GM18505 (cell line): ENCODE results near the gene OR2V2.

Experiments used
- ATAC-seq: cut with Tn5 transposase; IDR thresholded peaks from one replicate; pipeline ENCODE4 v1.9.1; 2021; ENCODE audit not compliant: unreplicated experiment
- POLR2A ChIP-seq: IDR thresholded peaks from 4 replicates; pipeline ENCODE4 v1.6.1; 2011; ENCODE audit warnings: borderline replicate concordance; ENCODE audit not compliant: insufficient read depth, insufficient read length; ENCODE audit errors: extremely low read depth

OR2V2 gene

GRCh38 chr5:181189962-181190710 is 42.8 kb downstream of the OR2V2 start:
- no peak for TF ChIP-seq POLR2A
- no peak for ATAC-seq

DNA sequence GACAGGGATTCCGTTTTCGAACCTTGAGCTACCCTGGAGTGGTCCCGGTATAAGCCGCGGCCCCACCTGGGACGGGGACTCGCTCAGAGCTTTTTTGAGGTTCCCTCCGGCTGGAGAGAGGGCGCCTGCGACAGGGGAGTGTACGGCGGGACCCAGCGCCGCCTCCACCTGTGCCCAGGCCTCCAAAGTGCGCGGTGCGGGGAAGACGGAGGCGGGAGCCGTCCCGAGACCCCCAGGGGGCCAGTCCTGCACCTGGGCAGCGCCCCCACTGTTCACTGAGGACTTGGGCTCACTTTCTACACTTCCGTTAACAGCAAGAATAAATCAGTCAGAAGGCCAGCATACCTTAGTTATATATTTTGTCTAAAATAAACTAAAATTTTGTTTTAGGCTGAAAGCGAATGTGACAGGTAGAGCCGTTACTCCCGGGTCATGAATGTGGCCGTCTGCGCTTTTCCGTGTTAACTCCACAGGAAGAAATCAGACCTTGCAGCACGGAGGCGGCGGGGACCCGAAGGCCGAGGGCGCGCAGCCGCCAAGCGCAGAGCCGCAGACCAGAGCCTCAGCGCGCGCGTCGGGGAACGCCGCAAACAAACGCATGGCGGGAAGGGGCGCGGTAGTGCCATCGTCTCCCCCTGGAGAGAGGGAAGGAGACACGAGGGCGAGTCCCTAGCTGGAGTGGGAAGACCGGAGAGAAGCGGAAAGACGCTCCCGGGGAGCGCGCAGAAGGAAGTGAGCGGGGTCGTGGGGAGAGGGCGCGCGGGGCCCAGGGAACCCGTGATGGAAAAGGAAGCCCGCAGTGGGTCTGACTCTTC is 43.5 kb downstream of the OR2V2 start:
- no peak for ATAC-seq
- no peak for TF ChIP-seq POLR2A

DNA sequence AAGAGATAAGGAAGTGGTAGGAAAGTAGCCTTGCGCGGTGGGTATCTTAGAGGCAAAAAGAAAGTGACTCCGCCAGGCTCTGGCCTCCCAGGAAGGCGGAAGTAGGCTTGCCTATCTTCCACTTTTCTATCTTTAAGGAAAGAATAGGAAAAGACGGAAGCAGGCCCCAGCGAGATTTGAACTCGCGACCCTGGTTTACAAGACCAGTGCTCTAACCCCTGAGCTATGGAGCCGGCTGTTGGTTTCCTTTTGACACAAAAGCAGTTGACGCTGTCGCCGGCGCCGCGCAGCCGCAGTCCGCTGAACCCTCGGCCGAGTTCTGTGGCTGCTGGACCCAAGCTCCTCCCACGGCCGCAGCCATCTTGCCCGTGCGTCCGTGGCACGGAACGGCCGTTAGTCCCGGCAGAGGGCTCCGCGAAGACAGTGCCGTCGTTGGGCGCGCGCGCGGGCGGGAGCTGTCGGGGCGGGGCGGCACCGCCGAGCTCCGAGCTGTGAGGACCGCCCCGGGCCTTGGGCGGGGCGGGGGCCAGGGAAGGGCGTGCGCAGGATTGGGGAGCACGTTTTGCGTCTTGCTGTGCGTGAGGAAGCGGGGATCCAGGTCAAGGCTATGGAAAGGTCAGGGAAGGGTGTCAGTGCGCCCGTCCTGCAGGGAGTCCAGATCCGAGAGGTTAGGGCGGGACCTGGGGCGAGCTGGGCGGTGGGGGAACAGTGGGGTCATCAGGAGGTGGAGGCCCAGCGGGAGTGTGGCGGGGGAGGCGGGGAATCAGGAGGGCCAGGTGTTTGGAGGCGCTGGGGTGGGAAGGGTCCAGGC is 44.3 kb downstream of the OR2V2 start:
- peak; percentile 50 for ATAC-seq
- peak; percentile 73 for TF ChIP-seq POLR2A

GRCh38 chr5:181192337-181193046 is 45.1 kb downstream of the OR2V2 start:
- no peak for ATAC-seq
- TF ChIP-seq POLR2A: no peak

- ATAC-seq: no peak
- TF ChIP-seq POLR2A: no peak
Observed at GRCh38 chr5:181193656-181194055, 46.3 kb downstream of the OR2V2 start.

- TF ChIP-seq POLR2A: no peak
- no peak for ATAC-seq
Observed at GRCh38 chr5:181194489-181195248, 47.3 kb downstream of the OR2V2 start.

DNA sequence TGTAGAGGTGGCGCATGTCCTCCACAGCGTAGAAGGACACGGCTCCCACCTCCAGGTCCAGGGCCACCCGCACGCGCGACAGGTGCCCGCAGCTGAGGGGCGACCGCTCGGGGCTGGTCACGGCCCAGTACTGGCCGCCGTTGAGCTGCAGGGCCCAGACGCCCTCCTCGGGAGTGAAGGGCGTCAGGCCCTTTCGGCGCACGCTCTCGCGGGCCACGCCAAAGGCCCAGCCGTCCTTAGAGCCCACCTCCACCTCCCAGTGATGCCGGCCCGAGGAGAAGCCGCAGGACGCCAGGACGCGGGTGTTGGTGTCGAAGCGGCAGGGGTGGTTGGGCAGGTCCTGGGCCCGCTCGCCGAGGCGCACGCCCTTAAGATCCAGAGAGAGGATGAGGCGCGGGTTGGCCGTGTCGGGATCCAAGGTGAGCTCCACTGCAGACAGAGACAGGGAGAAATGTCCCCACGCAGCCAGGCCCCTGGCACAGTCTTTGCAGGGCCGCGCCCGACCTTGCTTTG is 47.9 kb downstream of the OR2V2 start:
- TF ChIP-seq POLR2A: no peak
- no peak for ATAC-seq

GRCh38 chr5:181197326-181197951 is 50.1 kb downstream of the OR2V2 start:
- ATAC-seq: no peak
- TF ChIP-seq POLR2A: no peak

- no peak for ATAC-seq
- TF ChIP-seq POLR2A: no peak
Observed at GRCh38 chr5:181198106-181198685, 50.8 kb downstream of the OR2V2 start.

DNA sequence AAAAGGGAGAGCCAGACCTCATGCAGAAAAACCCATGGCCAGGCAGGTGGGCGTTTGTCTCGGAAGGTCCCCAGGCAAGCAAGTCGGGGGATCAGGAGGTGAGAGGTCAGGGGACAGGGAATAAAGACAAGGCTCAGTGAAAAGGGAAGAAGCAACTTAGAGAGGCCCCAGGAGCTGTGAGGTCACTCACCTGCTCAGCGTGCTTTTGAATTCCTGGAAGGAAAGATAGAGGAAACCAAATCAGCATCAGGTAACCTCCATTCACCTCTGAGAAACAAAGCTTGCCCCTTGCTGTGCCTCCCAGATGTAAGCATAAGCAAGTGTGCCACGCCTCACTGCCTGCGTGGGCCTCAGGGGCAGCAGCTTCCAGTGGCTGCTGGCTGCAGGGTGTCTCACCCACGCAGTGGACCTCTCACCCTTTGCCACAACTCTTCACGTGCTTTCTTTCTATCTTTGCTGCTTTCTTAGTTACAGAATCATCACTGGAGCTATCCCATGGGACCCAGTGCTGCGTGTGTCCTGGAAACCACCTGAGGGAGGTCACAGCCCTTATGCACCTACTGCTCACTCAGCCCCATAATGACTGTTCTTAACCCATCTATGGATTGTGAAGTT is 51.6 kb downstream of the OR2V2 start:
- TF ChIP-seq POLR2A: no peak
- peak; percentile 64 for ATAC-seq
